GM21423 (cell line): Measurements from ENCODE around the gene AFF2.

Source experiments
- ATAC-seq: cut with Tn5 transposase; IDR thresholded peaks from one replicate; pipeline ENCODE4 v1.9.1; 2021; ENCODE audit warnings: mild to moderate bottlenecking, moderate library complexity; ENCODE audit not compliant: unreplicated experiment

Gene AFF2

DNA sequence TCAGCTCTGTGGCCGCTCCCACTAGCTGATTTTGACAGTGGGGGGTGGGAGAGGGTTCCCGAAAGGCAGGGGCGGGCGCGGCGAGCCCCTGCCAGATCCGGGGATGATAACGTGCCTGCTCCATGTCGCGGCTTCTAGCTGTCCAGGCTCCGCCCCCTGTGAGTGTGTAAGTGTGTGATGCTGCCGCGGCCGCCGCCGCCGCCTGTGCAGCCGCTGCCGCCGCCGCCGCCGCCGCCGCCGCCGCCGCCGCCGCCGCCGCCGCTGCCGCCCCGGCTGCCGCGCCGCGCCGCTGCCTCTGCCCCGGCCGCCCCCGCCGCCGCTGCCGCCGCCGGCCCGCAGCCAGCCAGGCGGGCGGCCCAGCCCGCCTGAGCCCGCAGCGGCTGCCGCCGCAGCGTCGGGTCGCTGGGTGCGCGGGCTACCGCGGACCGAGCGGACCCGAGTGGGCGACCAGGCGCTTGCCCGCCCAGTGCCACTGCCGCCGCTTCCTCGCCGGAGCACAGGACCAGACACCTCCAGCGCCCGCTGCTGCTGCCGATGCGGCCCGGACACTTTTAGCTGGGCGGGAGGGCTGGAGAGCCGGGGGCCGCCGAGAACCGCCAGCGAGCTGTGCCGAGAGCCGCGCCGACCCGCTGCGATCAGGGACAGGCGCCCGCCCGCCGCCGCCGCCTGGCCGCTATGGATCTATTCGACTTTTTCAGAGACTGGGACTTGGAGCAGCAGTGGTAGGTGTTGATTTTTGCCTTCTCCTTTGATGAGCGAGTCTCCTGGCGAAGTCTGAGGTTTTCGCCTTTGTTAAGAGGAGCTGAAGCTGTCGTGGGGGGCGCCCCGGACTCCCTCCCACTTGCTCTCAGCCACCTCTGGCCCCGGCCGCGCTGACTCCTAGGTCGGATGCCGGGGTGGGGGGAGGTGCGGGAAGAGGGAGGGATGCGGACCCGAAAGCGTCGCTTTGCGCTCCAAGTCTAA lies at the start of gene AFF2:
TSS of gene AFF2 (plus strand) at position 195 of the 963 bp plus-strand sequence. CDS start at position 676, 481 bp downstream.
- ATAC-seq = no peak

DNA sequence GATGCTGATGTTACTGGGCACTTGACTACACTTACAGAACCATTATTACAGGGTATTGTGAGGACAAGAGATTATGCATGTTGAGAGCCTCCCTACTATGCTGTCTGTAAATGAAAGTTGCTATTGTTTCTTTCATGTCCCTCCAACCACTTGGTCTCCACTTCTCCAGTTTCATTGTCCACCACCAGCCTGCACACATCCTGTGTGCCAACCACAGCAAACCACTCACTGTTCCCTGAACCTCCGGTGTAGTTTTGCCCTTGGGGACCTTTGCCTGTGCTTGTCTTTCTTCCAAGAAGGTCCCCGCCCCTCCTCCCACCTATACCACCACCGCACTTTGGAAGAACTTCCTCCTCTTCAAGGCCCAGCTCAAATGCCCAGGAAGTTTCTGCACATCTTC lies 43.1 kb upstream of the AFF2 start:
- peak; percentile 38 for ATAC-seq

DNA sequence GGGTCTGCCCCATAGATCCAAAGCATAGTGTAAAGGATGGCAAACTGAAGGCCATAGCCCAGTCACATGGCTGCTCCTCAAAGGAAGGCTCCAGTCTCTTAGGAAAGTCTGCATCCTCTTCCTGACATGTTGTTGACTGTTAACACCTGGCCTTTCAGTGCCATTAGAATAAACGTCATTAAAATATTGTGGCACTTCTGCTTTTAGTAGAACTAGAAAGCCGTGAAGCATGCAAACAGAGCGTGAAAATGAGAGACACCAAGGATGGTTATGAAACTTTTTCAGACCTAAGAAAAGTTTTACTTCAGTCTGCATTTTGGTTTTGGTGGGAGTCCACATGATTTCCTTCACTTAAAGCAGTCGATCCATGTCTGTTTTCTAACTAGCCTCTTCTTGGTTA lies 41.1 kb upstream of the AFF2 start:
- peak; percentile 89 for ATAC-seq

DNA sequence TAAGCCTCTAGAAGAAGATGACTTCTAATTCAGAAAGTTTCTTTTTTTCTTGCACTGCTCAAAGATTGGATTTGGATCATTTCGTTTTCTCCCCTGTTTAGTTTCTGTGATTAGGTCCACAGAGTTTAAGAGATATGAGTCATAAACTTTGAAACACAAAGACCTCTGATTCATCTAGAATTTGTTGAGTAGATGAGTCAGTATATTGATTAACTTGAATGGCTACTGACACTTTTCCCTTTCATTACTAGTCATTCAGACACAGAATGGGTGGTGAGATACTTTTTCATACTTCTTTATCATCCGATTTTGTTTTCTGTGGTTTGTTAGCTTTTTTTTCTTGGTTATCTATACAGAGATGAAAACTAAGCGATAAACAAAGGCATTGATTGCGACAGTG lies 34.1 kb upstream of the AFF2 start:
- ATAC-seq = peak; percentile 94

DNA sequence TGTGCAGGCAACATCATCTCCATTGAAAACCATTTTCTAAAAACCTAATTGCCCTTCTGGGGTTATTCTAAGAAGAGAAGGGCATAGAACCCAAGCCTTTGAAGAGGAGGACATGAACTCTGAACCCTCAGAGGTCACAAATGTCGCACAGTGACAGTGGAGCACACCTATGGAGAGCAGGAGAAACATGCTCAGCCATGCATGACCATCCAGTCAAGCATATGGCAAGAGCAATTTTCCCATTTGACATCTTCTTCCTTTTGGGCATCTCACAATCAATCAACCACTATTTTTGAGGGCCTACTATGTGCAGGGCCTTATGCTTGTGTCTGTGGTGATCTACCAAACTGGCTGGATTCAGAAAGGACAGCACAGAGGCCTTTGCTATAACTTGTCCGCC lies 30.1 kb upstream of the AFF2 start:
- ATAC-seq = no peak

DNA sequence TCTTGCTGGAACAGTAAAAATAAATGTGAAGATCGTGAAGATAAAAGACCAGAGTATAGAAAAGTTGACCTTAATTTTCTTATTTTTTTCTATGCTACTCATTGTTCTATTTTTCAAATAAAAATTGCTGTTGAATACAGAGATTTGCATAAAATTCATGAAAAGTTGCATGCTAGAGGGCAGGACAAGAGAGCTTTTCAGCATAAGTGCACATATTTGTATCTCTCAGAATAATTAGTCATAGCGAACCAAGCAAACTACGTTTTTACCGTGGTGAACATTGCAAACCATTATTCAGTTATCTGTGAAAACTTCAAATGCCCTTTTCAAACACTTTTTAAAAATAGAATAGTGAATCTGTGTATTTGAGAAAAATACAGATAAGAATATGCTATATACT lies 26.4 kb upstream of the AFF2 start:
- no peak for ATAC-seq

DNA sequence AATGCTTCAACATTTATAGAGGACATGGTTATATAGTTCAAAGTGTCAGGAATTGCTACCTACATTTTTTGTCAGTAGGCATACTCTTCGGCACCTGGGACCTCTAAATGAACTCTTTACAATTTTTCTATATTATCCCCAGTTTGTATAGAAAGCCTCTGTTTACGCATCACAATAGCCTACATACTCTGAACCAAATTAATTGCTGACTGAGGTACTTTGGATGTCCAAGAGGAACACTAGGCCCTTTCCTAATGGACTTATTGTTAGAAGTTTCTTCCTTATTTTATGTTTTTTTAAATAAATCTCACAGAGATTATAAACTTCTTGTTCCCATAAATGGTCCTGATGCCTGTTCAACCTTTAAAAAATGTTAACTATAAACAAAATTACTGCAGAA lies 8.4 kb upstream of the AFF2 start:
- no peak for ATAC-seq

DNA sequence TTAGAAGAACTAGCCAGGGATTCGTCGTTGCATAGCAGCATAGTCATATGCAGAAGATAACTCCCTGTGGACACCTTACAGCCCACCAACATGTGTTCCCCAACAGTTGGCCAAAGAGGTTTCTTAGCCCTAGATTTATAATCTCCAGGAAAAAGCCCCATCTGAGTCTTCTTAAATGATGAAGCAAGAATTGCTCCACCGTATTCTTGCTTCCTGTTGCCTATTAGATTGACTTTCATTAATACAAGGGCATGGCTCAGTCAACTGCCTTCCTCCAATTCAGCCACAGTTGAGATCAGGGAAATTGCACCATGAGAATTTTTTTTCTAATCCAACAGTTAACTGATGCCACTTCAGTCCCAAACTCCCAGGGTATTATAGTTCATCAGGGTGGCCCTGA lies 5.2 kb upstream of the AFF2 start:
- no peak for ATAC-seq

DNA sequence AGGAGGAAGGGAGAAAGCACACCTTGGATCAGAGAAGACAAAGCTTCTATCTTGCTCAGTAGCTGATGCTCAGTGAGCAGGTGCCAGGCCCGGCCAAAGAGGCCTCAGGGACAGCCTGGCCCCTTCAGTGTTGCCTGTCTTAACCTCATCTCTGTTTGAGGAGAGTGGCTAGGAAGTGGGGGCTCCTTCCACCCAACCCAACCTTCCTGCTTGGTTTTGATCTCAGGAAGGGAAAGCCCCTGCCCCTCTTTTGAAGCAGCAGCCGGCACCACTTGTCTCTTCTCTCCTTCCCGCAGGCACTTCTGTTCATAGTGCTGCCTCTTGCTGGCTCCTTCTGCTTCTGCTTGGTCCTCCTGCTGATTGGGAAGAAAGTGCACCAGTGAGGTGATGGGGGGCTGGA lies 2.4 kb upstream of the AFF2 start:
- no peak for ATAC-seq

DNA sequence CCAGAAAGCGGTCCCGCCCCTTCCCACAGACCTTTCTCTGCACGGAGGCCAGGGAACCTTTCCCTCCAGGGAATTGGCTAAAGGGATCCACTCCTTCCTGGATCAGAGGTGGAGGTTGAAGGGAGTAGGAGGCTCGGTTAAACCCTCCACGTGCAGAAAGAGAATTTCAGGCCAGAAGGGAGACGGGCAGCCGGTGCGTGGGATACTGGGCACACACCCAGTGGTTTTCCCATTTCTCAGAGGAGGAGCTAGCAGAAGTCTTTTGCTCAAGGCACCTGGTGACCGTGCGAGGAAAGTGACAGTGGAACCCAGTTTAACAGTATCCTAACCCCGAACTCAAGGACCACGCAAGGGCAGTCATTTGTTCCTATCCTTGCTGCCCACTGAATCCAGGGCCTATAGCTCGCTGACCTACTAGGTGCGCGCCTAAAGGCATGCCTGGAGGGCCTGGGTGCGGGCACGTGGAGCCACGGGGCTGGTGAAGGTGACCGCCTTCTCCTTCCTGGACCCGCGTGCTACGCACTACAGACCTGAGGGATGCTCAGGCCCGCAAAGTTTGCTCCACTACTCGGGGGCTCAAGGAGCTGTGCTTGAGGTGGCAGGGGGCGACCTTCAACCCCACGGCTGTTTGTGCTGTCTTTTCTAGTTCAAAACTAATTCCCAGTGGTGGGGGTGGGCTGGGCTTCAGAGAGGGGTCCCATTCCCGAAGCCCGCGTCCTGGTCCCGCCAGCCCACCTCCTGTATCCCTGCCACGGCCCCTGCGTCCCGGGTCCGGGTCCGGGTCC lies 587 bp upstream of the AFF2 start:
- no peak for ATAC-seq

DNA sequence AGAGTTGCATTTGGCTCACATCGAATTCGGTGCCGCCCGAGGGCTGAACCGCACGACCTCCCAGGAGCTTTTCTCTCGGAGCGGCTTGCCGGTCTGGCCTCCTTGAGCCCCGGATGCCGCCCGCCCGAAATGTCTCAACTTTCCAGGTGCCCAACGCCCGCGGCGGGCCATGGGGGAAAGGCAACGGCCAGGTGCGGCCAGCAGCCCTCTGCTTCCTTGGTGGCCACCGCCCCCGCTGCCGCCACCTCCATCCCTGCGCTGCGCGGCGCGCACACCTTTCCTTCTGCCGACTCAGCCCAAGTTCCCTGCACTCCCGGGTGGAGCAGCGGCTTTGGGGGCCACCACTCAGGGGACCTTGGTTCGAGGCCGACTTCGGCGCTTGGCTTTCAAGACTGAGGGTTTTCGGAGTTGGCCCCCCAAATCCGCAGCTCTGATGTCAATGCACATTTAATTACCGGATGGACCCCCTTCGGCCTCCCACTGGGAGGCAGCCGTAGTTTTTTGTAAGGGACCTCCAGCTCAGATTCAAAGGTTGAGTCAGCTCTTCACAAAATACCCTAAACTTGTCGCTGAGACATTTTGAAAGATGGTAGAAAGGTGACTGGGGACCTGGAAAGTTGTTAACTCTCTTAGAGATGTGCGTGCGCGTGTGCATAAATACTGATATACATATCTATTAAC lies 1.1 kb downstream of the AFF2 start:
- no peak for ATAC-seq

DNA sequence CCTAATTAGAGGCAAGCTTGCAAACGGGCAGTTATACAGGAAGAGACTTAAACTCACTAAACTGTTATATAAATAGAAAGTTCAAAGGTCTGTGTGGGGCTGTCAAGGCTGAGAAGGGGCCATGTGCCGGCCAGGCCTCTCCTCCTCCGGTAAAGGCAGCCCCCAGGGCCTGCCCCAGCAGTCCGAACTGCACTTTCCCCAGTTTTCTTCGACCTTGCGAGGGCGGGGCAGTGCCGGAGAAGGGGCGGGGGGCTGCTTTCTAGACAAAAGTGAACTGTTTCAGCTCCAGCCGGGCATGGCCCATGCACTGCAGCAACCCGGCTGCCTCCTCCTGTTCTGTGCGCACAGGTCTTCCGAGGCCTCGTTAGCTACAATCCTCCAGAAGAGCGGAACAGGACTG lies 4.1 kb downstream of the AFF2 start:
- no peak for ATAC-seq

DNA sequence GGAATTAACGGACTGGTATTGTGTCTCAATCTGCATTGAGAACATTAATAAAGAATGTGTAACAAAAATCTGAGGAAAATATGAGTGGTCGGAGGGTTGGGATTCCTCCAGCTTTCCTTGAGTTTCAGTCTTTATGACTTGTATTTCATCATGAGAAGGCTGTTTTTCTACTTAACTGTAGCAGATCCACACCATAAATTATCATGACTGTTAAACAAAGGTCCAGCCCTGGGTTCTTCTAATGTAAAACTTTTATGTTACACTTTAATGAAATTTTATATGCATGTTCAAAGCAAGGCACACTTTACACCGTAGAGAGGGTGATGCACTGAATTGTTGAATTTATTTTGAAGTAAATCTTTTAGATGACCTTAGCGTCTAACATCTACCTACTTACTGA lies 7.0 kb downstream of the AFF2 start:
- ATAC-seq = no peak

DNA sequence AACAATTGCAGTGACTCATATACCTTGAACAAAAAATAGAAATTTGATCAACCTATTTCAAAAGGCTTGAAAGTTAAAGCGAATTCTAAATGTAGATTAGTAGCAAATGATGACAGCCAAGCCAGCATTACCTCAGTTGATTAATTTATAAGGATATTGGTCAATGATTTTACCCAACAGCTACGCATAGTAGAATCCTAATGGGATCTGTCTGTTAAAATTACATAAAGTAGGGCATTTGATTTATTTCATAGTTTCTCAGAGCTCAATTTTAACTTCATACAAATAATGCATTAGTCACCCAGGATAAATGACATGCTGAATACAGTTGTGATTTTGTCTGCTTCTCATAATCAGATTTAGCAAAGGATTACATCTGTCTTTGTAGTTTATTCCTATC lies 12.0 kb downstream of the AFF2 start:
- ATAC-seq = no peak

DNA sequence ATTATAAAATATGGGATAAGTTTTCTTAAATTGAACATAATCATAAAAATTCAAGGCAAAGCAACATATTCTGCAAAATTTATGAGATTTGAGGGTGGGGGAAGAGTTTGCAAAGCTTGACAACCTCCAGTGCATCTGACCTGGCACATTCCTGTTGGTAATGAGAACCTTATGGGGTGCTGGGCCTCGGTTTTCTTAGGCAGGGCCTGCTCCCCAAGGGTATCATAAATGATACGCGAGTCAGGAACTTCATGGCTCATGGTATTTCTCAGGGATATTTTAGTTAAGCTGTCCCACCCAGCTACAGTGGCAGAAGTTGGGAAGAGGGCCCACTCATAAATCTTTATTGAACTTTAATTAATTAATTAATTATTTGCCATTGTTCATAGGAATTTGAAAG lies 13.2 kb downstream of the AFF2 start:
- no peak for ATAC-seq

DNA sequence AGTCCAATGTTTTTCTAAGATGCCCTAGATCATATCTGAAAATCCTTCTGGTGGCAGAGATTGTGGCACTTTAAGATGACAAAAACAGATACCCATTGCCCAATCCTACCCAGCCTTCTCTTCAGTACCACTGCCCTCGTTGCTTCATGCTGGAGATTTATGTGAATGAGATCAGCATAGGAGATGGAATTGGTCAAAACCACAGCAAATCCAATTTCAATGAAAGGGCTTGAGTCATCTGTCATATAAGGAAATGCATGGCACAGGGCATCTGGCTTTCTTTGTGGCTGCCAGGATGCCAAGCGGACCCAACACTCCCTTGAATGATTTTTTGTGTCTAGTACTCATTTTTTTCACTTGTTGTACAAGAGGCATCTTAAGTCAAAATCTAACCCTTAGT lies 16.8 kb downstream of the AFF2 start:
- ATAC-seq = no peak

DNA sequence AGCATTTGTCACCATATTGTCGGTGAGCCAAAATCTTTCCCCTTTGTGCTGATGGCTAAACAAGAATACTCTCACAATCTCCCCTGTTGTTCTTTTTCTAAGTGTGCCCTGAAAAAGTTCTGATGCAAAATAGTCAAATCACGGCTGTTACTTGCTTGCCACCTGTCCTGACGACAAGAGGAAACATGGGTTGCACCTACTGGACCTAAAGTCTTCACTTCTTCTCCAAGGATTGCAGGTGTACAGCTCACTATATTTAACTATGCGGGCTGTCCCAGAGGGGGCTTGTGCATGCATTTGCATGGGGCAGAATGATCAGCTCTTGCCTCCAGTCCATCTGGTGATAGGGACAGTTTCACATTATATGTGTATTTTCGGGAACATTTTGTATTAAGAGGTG lies 21.6 kb downstream of the AFF2 start:
- ATAC-seq = no peak

DNA sequence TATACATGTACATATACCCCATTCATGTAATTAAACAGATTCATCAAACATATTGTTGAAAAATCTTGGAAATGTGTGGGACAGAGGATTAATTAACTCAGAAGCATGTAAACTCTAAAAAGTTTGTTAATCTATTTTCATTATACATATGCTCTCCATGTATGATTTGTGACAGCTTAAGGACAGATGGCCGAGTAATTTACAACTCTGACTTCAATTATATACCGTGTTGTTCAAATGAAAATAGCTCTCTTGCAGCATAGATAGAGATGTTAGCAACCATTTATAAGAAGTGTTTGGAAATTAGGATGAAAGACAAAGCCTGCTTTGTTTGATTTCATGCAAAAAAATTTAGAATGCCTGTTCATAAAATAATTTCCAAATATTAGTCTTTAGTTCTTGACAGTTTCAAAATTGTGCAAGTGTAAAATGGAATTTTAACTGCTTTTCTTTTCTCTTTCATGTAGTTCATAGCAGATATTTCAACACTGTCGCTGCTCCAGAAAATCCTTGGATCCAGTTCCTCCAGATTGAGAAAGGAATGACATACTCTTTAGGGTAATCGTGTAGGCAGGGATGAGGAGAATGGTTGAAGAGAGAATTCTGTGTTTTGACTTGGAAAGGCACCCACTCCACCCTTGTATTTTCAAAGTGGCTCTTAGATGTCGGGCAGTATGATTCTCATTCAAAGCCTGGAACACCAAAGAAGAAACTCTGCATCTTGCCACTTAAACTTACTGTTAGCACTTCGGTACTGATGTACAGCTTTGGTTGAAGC lies 23.1 kb downstream of the AFF2 start:
- ATAC-seq = no peak

DNA sequence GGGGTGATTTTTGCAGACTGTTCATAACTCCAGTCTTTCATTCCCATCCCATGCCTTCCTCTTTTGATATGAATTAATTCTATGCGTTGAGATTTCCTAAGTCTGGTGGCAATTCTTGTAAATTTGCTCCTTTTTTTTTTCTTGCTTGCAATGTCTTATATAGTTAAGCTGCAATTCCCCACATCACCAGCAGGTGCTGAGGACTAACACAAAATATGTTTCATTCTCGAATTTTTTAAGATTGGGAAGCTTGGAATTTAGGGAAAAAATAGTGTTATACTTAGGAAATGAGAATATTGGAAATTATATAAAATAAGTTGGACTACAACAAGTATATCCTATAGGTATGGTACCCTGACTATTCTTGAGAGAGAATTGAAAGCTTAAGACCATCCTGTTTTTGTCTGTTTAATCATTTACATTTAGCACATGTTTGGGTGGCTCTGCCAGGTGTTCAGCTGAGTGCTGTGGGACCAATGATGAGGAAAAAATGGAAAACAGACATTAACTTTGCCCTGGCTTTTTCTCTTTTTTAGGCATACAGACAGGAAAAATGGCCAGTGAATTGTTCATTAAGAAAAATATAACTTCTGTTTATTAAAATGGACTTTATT lies 30.2 kb downstream of the AFF2 start:
- no peak for ATAC-seq

DNA sequence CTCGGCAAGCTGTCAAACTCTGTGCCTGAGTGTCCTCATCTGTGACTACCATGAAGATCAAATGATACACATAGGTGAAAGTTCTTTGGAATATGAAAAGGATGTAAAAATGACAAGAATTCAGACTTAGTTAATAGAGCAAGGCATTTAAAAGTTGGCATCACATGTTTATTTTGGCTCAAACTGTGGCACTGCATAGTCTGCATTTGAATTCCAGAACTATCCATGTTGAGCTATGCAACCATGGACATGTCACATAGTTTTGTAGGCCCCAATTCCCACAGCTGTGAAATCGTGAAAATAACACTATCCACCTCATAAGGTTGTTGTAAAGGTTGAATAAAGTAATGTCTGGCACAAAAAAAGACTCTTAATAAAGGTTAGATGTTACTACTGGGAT lies 33.9 kb downstream of the AFF2 start:
- ATAC-seq = no peak
